Measurements from ENCODE around the gene DYRK1A. TPM values are rescaled to one million over a fixed set of nuclear protein-coding genes. Genes with fewer than 3 reads are reported as not detected.

The DYRK1A gene
- total and polyA plus RNA-seq, 3 experiments from 2014 or later: 3.7 to 69.6 (median 66.1) TPM

DNA sequence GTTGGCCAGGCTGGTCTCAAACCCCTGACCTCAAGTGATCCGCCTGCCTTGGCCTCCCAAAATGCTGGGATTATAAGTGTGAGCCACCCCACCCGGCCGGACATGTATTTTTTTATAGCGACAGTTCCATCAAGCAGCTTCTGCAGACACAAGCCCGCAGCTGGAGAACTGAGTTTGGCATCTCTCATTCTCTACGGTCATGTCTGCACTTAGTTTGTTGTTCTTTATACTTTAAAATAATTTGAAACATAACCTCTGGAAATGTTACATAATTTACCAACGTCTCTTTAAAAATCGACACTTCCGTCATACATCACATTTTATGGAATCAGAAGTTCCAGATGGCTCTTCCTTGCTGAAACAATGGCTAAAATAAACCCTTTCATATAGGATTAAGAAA is 183.6 kb downstream of the DYRK1A start:
- Mint-ChIP-seq H3K9me3 (peaks cover 0 to 5% (median 0%) of the 10 kb centered on the region in 5 donors), H3K4me1 (peaks cover 5 to 15% (median 6%) of the 10 kb centered on the region in 3 donors), H3K27me3 (peaks cover 11 to 34% of the 10 kb centered on the region in 2 donors), H3K36me3 (no peaks in the 10 kb centered on the region), H3K27ac (no peak overlapping the region), H3K4me3 (no peak overlapping the region)
- H3K27me3 ChIP-seq (ENCODE audit: insufficient read depth, low read length, poor library complexity, severe bottlenecking): no peaks in the 10 kb centered on the region
- H3K4me3 ChIP-seq (ENCODE audit: low read length): no peak overlapping the region
- no peak overlapping the region for H3K27ac ChIP-seq (ENCODE audit: low read depth, low read length)
- peaks cover 8% of the 10 kb centered on the region for H3K4me1 ChIP-seq (ENCODE audit: insufficient read depth, low read length)
- H3K36me3 ChIP-seq (ENCODE audit: insufficient read depth, low read length): no peaks in the 10 kb centered on the region
- no peaks in the 10 kb centered on the region for H3K9me3 ChIP-seq (ENCODE audit: low read length)
- no peak for DNase-seq
- CTCF ChIA-PET: interaction anchor here (0.9 kb wide), 1 partner anchor 13 kb away, joined by 3 read pairs; no protein-coding TSS in a partner anchor
- POLR2A ChIA-PET: no interaction called here

DNA sequence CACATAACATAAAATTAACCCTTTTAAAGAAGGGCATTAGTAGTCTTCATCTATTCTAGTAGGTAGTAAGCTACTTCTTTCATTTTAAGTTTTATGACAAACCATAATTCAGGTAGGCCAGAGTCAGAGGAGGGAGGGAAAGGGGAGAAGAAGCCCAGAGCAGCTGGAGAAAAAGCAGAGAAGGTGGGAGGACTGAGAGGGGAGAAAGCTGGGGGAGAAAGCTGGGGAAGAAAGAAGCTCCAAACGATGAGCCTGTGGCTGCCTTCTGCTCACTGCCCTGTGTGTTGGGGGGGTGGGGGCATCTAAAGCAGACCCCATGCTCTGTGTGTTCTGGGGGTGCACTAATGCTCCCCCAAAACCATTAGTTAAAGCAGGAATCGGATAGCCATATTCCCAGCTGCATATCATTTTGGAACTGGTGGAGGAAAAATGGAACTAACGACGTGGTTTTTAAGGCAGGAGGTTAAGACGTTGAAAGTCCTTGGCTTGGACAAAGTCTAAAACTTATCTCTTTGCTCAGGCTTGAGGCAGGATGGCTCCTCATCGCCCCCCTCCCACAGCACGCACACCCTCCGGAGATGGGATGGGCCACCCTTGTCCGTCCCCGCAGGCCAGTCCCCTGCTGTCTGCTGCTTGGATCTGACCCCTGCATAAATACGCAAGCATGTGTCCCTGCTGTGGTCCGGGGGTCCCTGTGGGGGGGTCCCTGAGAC is 184.2 kb downstream of the DYRK1A start:
- CTCF ChIA-PET: interaction anchor here (0.9 kb wide), 1 partner anchor 13 kb away, joined by 3 read pairs; no protein-coding TSS in a partner anchor
- Histone ChIP-seq H3K36me3 (ENCODE audit: insufficient read depth, low read length) (no peaks in the 10 kb centered on the region), H3K27me3 (ENCODE audit: insufficient read depth, low read length, poor library complexity, severe bottlenecking) (no peaks in the 10 kb centered on the region), H3K27ac (ENCODE audit: low read depth, low read length) (peak overlapping the region; percentile 46), H3K4me3 (ENCODE audit: low read length) (no peak overlapping the region), H3K9me3 (ENCODE audit: low read length) (no peaks in the 10 kb centered on the region), H3K4me1 (ENCODE audit: insufficient read depth, low read length) (peaks cover 8% of the 10 kb centered on the region)
- peaks cover 0 to 5% (median 0%) of the 10 kb centered on the region in 5 donors for H3K9me3 Mint-ChIP-seq
- H3K27me3 Mint-ChIP-seq: peaks cover 10 to 36% of the 10 kb centered on the region in 2 donors
- peaks cover 5 to 15% (median 6%) of the 10 kb centered on the region in 3 donors for H3K4me1 Mint-ChIP-seq
- no peaks in the 10 kb centered on the region for H3K36me3 Mint-ChIP-seq
- POLR2A ChIA-PET: no interaction called here
- no peak for DNase-seq
- H3K27ac Mint-ChIP-seq: no peak overlapping the region
- H3K4me3 Mint-ChIP-seq: no peak overlapping the region

DNA sequence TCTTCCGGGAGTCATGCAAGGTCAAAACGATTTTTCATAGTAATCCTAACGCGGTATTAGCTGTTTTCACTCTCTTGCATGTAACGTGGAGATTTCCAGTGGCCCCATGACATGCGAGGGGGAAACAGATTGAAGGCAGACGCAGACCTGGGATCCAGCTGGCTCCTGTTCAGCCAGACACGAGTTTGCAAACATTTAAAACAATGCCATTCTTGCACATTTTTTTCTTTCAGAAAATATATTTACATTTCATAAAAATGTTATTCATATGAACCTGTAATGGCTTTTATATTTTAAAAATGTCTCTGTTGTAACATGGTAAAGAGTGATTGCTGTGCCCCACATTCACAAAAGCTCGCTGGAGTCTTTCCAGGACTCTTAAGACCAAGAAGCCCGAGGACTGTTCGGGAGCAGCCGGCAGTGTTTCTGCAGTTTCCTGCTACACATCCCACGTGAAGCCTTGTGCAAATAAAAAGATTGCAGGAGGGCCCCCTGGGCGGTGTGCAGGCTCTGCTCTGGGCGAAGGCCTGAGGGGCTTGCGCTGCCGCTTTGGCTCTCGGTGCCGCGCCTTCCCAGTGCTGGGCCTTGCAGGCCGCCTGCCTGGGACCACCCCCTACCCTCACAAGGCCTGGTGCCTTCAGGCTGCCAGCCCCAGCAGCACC is 184.9 kb downstream of the DYRK1A start:
- Histone ChIP-seq H3K27me3 (ENCODE audit: insufficient read depth, low read length, poor library complexity, severe bottlenecking) (no peaks in the 10 kb centered on the region), H3K36me3 (ENCODE audit: insufficient read depth, low read length) (no peaks in the 10 kb centered on the region), H3K27ac (ENCODE audit: low read depth, low read length) (peak overlapping the region; percentile 46), H3K4me1 (ENCODE audit: insufficient read depth, low read length) (peaks cover 8% of the 10 kb centered on the region), H3K9me3 (ENCODE audit: low read length) (no peaks in the 10 kb centered on the region), H3K4me3 (ENCODE audit: low read length) (no peak overlapping the region)
- POLR2A ChIA-PET: no interaction called here
- H3K27me3 Mint-ChIP-seq: peaks cover 7 to 36% of the 10 kb centered on the region in 2 donors
- no peaks in the 10 kb centered on the region for H3K36me3 Mint-ChIP-seq
- H3K4me1 Mint-ChIP-seq: peaks cover 5 to 15% (median 6%) of the 10 kb centered on the region in 3 donors
- CTCF ChIA-PET: no interaction called here
- H3K27ac Mint-ChIP-seq: no peak overlapping the region
- no peak overlapping the region for H3K4me3 Mint-ChIP-seq
- no peak for DNase-seq
- peaks cover 0 to 5% (median 0%) of the 10 kb centered on the region in 5 donors for H3K9me3 Mint-ChIP-seq

DNA sequence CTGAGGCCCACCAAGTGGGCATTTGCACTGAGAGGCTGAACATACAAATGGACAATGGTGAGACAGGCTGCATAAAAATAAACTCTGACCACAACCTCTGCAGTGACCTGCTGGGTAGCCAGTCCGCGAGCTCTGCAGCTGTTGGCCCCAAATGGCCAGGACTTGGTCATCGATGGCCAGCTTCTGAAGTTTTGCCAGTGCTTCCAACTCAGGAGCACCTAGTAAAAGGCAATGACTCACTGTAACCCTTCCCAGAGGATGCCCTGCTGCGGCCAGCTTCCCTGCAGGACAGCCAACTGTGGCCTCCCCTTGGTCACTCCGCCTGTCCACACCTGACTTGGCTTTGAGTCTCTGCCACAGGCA is 185.4 kb downstream of the DYRK1A start:
- DNase-seq: no peak
- Mint-ChIP-seq H3K4me1 (peaks cover 4 to 11% (median 5%) of the 10 kb centered on the region in 3 donors), H3K36me3 (no peaks in the 10 kb centered on the region), H3K9me3 (peaks cover 0 to 5% (median 0%) of the 10 kb centered on the region in 5 donors), H3K27me3 (peaks cover 7 to 32% of the 10 kb centered on the region in 2 donors), H3K4me3 (no peak overlapping the region), H3K27ac (no peak overlapping the region)
- ChIA-PET CTCF (no interaction called here), POLR2A (no interaction called here)
- no peak overlapping the region for H3K27ac ChIP-seq (ENCODE audit: low read depth, low read length)
- H3K4me3 ChIP-seq (ENCODE audit: low read length): no peak overlapping the region
- peaks cover 8% of the 10 kb centered on the region for H3K4me1 ChIP-seq (ENCODE audit: insufficient read depth, low read length)
- no peaks in the 10 kb centered on the region for H3K9me3 ChIP-seq (ENCODE audit: low read length)
- H3K27me3 ChIP-seq (ENCODE audit: insufficient read depth, low read length, poor library complexity, severe bottlenecking): no peaks in the 10 kb centered on the region
- H3K36me3 ChIP-seq (ENCODE audit: insufficient read depth, low read length): no peaks in the 10 kb centered on the region

DNA sequence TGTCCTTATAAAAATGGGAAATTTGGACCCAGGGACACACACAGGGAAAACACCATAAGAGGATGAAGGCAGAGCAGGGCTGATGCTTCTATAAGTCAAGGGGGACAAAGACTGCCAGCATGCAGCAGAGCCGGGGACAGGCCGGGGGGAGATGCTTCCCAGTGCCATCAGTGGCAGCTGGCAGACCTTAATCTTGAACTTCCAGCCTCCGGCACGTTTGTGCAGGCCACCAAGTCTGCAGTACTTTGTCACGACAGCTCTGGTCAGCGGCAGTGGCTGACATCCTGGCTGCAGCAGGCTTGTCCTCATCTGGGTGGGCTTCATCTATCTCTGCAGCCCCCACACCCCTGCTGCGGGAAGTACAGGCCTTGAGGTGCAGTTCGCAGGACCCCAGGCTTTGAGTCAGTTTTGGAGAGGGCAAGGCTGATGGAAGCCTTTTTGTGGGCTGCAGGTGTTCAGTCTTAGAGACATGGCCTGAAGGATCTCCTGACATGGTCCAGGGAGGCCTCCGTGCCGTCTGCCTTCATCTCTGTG is 186.0 kb downstream of the DYRK1A start:
- Histone ChIP-seq H3K4me3 (ENCODE audit: low read length) (no peak overlapping the region), H3K27me3 (ENCODE audit: insufficient read depth, low read length, poor library complexity, severe bottlenecking) (no peaks in the 10 kb centered on the region), H3K27ac (ENCODE audit: low read depth, low read length) (no peak overlapping the region), H3K36me3 (ENCODE audit: insufficient read depth, low read length) (no peaks in the 10 kb centered on the region), H3K4me1 (ENCODE audit: insufficient read depth, low read length) (peaks cover 5% of the 10 kb centered on the region), H3K9me3 (ENCODE audit: low read length) (no peaks in the 10 kb centered on the region)
- H3K36me3 Mint-ChIP-seq: no peaks in the 10 kb centered on the region
- H3K4me1 Mint-ChIP-seq: peaks cover 0 to 5% (median 0%) of the 10 kb centered on the region in 3 donors
- peaks cover 0 to 5% (median 0%) of the 10 kb centered on the region in 5 donors for H3K9me3 Mint-ChIP-seq
- CTCF ChIA-PET: no interaction called here
- H3K4me3 Mint-ChIP-seq: no peak overlapping the region
- POLR2A ChIA-PET: no interaction called here
- DNase-seq: no peak
- no peak overlapping the region for H3K27ac Mint-ChIP-seq
- peaks cover 10 to 32% of the 10 kb centered on the region in 2 donors for H3K27me3 Mint-ChIP-seq

DNA sequence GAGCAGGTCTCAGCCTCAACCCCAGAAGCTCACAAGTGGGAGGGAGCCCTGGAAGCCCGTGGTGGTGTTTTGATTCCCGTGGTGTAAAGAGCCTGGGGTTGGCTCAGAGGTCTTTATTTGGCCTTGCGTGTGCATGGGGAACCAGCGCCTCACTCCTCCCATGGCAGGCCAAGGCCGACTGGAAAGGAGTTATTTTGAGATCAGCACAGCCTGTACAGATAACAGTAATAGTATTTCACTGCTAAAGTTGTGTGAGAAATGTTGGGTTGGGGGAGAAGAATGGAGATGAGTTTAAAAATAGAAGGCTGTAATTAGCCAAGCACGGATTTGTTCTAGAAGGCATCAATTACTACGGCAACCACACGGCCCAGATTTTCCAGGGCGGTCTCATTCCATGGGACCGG is 186.5 kb downstream of the DYRK1A start:
- no peaks in the 10 kb centered on the region for H3K9me3 ChIP-seq (ENCODE audit: low read length)
- Mint-ChIP-seq H3K4me3 (no peak overlapping the region), H3K27me3 (peaks cover 10 to 32% of the 10 kb centered on the region in 2 donors), H3K36me3 (no peaks in the 10 kb centered on the region), H3K4me1 (no peaks in the 10 kb centered on the region), H3K27ac (peak overlapping the region in 1 of 8 donors; percentile 27), H3K9me3 (peaks cover 0 to 5% (median 0%) of the 10 kb centered on the region in 5 donors)
- no peaks in the 10 kb centered on the region for H3K36me3 ChIP-seq (ENCODE audit: insufficient read depth, low read length)
- no peaks in the 10 kb centered on the region for H3K27me3 ChIP-seq (ENCODE audit: insufficient read depth, low read length, poor library complexity, severe bottlenecking)
- CTCF ChIA-PET: interaction anchor here (1.4 kb wide), 1 partner anchor 11 kb away, joined by 5 read pairs; no protein-coding TSS in a partner anchor
- no peak for DNase-seq
- no peak overlapping the region for H3K4me3 ChIP-seq (ENCODE audit: low read length)
- POLR2A ChIA-PET: no interaction called here
- no peaks in the 10 kb centered on the region for H3K4me1 ChIP-seq (ENCODE audit: insufficient read depth, low read length)
- no peak overlapping the region for H3K27ac ChIP-seq (ENCODE audit: low read depth, low read length)

DNA sequence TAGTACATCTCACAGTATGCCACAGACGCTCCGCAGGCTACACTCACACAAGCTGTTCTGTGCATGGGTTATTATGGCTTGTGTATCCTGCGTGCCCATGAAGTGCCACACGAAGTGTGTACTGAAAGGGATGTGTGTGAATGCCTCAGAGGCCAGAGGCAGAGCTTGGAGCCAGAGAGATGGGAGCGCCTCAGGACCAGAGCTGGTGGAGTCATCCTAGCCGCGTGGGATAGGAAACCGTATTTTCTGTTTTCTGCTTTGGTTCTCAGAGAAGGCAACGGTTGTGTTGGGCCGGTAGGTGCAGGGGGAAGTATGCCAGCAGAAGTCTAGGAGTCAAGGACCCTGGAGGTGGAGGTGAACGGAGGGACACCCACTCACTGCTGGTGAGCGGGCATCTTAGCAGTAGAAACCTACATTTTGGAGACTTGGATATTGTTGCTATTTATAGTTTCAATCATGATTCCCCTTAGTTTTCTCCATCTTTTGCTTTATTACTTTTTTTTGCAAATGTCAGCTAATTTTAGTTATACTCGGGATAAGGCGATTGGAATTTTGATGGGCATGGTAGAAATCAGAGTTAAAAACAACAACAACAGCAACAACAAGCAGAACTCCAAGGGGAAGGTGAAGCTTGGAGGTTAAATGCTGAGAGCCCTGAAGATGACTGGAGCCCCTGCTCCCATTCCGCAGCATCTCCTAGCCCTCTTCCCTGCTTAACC is 188.2 kb downstream of the DYRK1A start:
- no peaks in the 10 kb centered on the region for H3K9me3 ChIP-seq (ENCODE audit: low read length)
- CTCF ChIA-PET: interaction anchor here (1.2 to 1.4 kb wide), 2 partner anchors 9 kb away, joined by 5 read pairs; no protein-coding TSS in a partner anchor
- H3K36me3 Mint-ChIP-seq: no peaks in the 10 kb centered on the region
- no peak overlapping the region for H3K27ac Mint-ChIP-seq
- H3K4me1 ChIP-seq (ENCODE audit: insufficient read depth, low read length): no peaks in the 10 kb centered on the region
- H3K9me3 Mint-ChIP-seq: peaks cover 0 to 6% (median 0%) of the 10 kb centered on the region in 5 donors
- no peak overlapping the region for H3K27ac ChIP-seq (ENCODE audit: low read depth, low read length)
- no peak overlapping the region for H3K4me3 ChIP-seq (ENCODE audit: low read length)
- no peak for DNase-seq
- no peak overlapping the region for H3K4me3 Mint-ChIP-seq
- POLR2A ChIA-PET: no interaction called here
- H3K27me3 Mint-ChIP-seq: peaks cover 10 to 32% of the 10 kb centered on the region in 2 donors
- no peaks in the 10 kb centered on the region for H3K36me3 ChIP-seq (ENCODE audit: insufficient read depth, low read length)
- no peaks in the 10 kb centered on the region for H3K27me3 ChIP-seq (ENCODE audit: insufficient read depth, low read length, poor library complexity, severe bottlenecking)
- no peaks in the 10 kb centered on the region for H3K4me1 Mint-ChIP-seq

Measured in CD8-positive, alpha-beta memory T cell (primary cell).